Fibroblast of pulmonary artery (primary cell): ENCODE data around the gene RPGRIP1L.

ENCODE experiments used
- DNase-seq: peaks from one replicate; pipeline ENCODE4 v3.0.0-alpha.2; 2010; ENCODE audit warnings: low read depth
- H3K4me3 ChIP-seq: replicated peaks from 2 replicates; pipeline ENCODE4 v1.5.1; 2011; ENCODE audit warnings: low read depth, mild to moderate bottlenecking, control low read depth, low read length, moderate library complexity
- CTCF ChIP-seq: IDR thresholded peaks from 2 replicates; pipeline ENCODE4 v1.5.1; 2011; ENCODE audit warnings: mild to moderate bottlenecking, control low read depth, low read length, inconsistent platforms; ENCODE audit errors: missing control alignments

Gene RPGRIP1L

GRCh38 chr16:53714205-53715022 is 10.8 kb upstream of the RPGRIP1L start:
- H3K4me3 ChIP-seq: no peak overlapping the region
- DNase-seq: peak; percentile 56
- TF ChIP-seq CTCF: no peak

DNA sequence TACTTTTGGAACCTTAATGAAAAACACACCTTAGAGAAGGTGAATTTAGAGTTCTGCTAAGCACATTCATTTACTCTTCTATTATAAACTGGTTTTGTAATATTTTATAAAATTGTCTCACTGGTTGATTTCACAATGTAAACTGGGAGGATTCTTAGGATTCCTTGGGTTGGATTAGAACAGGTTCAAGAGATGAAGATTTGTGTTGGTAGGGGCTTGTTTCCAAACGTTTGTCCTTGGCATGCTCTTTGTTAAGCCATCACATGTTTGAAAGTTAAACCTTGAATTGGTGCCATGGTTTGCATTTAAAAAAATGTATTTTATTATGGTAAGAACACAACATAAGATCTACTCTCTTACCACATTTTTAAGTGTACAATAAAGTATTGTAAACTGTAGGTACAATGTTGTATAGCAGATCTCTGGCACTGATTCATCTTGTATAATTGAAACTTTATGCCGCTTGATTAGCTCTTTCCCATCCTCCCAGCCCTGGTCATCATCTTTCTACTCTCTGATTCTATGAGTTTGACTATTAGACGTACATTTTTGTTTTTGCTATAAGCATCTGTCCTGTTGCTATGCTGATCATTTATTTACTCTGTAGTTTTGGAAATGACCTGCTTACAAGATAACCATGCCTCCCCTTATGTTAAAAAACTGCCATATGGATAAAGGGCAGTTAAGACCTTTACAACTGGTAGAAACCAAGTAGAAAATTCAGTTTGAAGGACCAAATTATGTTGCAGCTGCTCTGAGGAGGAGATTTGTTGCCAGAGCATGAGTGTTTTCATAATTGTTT is 9.9 kb upstream of the RPGRIP1L start:
- H3K4me3 ChIP-seq: no peak overlapping the region
- DNase-seq: peak; percentile 40
- TF ChIP-seq CTCF: no peak

DNA sequence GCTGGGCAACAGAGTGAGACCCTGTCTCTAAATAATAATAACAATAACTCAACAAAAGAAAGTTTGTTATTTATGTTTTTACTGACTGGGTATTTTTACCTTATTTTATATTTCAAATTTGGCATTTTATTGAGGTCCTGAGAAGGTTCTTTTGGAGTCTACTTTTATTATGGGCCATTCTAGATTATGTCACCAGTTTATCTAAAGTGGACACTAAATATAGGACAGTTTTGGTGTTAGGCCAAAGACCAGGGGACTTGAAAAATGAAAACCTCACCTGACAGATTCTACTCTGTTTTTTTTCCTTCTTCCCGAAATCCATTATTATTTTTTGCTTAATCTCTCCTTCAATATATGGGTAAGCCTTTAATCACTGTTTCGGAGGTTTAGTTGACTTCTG is 8.4 kb upstream of the RPGRIP1L start:
- no peak for DNase-seq
- H3K4me3 ChIP-seq: no peak overlapping the region
- TF ChIP-seq CTCF: no peak

- H3K4me3 ChIP-seq: no peak overlapping the region
- no peak for TF ChIP-seq CTCF
- no peak for DNase-seq
These were observed 7.7 kb upstream of the RPGRIP1L start for GRCh38 chr16:53711390-53711789.

DNA sequence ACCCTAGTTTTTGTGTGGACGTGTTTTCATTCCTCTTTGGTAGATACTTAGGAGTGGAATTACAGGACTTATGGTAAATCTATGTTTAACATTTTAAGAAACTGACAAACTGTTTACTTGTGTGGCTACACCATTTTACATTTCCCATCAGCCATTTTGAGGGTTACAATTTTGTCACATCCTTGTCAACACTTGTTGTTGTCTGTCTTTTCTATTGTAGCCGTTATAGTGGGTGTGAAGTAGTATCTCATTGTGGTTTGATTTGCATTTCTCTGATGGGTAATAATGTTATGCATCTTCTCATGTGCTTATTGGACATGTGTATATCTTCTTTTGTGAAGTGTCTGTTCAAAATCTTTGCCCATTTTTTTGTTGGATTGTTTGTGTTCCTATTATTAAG is 4.8 kb upstream of the RPGRIP1L start:
- H3K4me3 ChIP-seq: no peak overlapping the region
- no peak for TF ChIP-seq CTCF
- DNase-seq: no peak

DNA sequence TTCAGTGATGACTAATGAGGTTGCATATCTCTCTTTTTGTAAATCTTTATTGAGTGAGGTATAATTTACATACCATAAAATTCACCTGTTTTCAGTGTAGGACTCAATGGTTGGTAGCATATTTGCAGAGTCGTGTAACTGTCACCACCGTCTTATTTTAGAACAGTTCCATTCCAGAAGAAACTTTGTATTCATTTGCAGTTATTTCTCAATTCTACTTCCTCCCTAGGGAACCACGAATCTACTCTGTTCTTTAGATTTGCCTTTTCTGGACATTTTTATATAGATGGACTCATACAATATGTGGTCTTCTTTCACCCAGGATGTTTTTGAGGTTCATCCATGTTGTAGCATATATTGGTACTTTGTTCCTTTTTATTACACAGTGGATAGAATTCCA is 4.0 kb upstream of the RPGRIP1L start:
- DNase-seq: peak; percentile 24
- H3K4me3 ChIP-seq: no peak overlapping the region
- TF ChIP-seq CTCF: no peak
